Left lung (tissue), 10 donors: Measurements from ENCODE around the gene ITIH5. TPM values are rescaled to one million over a fixed set of nuclear protein-coding genes. Genes with fewer than 3 reads are reported as not detected.
"Not testable (repeated sequence)": the region's sequence is repeated elsewhere in the genome, so short reads cannot be mapped to it uniquely, and the experiment has no call there.

Experiments
- ATAC-seq: fragments of 200-7000 bp; cut with Tn5 transposase; one replicate; pipeline ENCODE4 v1.9.1; 2020; ENCODE audit warnings: moderate library complexity
- DNase-seq, 4 donors: peaks; one replicate each; pipeline ENCODE4 v3.0.0-alpha.2; 2013 to 2020
- H3K27ac ChIP-seq, 2 donors: fragments of 200-600 bp; sonication (generic) in 1 of 2; one replicate each; pipeline versions ENCODE4 v1.5.0 to v1.8.0; 2020 to 2021
- H3K27me3 ChIP-seq, 2 donors: fragments of 200-600 bp; sonication (generic) in 1 of 2; one replicate each; pipeline versions ENCODE4 v1.5.0 to v1.8.0; 2020 to 2021
- H3K36me3 ChIP-seq, 2 donors: fragments of 200-600 bp; sonication (generic) in 1 of 2; one replicate each; pipeline versions ENCODE4 v1.5.0 to v1.8.0; 2020 to 2021
- H3K4me1 ChIP-seq, 2 donors: fragments of 200-600 bp; one replicate each; pipeline ENCODE4 v1.8.0; 2021
- H3K4me3 ChIP-seq, 2 donors: fragments of 200-600 bp; sonication (generic) in 1 of 2; one replicate each; pipeline versions ENCODE4 v1.5.0 to v1.8.0; 2020 to 2021; ENCODE audit warnings: mild to moderate bottlenecking in 1 of 2
- H3K9me3 ChIP-seq, 2 donors: fragments of 200-600 bp; sonication (generic) in 1 of 2; one replicate each; pipeline versions ENCODE4 v1.5.0 to v1.8.0; 2020 to 2021
- CTCF ChIP-seq, 2 donors: fragments of 200-600 bp; sonication (generic) in 1 of 2; IDR thresholded peaks; one replicate each; pipeline versions ENCODE4 v1.5.0 to v1.8.0; 2021; ENCODE audit warnings: antibody characterized with exemption in 2 of 2
- intact Hi-C, 2 donors: fragments of 100-400 bp; cut with DNase I; formaldehyde crosslinking; loops; one replicate each; pipeline versions ENCODE4 v1.11.2 to v1.14.2; 2022
- polyA plus RNA-seq, 6 donors: library from polyadenylated mRNA; unstranded; fragments of 120-200 nt; gene quantifications; one replicate each; pipeline ENCODE4 v1.2.1, GENCODE V29; 2013; ENCODE audit not compliant: insufficient read length in 6 of 6
- total RNA-seq, 2 donors: library from RNA; stranded (reverse); fragmentation: NEBNext Ultra II Directional; extraction: Animal tissue kit (Norgen Biotek cat#: 25700); gene quantifications; one replicate each; pipeline ENCODE4 v1.2.1, GENCODE V29; 2021
- donor health status: DM: no; HTN: yes; CAD: no.
- donor health status: DM: no; HTN: no; CAD: no.

Gene ITIH5
- total and polyA plus RNA-seq, 8 donors = 7.0 to 40.7 (median 29.9) TPM

GRCh38 chr10:7689591-7689990 lies 22.8 kb upstream of the ITIH5 start:
- DNase-seq (no peak), ATAC-seq (no peak)
- Histone ChIP-seq H3K36me3 (no peaks in the 10 kb centered on the region), H3K9me3 (peaks cover 0 to 17% of the 10 kb centered on the region in 2 donors), H3K27me3 (no peaks in the 10 kb centered on the region), H3K4me1 (peaks cover 0 to 3% of the 10 kb centered on the region in 2 donors), H3K4me3 (no peak overlapping the region), H3K27ac (no peak overlapping the region)
- no peak for TF ChIP-seq CTCF (IDR thresholded peaks at IDR 0.05)
- intact Hi-C loops = loop anchor here (5.0 to 10.0 kb wide), 2 partner anchors 162 to 165 kb away; no protein-coding TSS in a partner anchor

GRCh38 chr10:7687228-7687907 lies 20.6 kb upstream of the ITIH5 start:
- intact Hi-C loops = loop anchor here (5.0 to 10.0 kb wide), 2 partner anchors 160 to 163 kb away; no protein-coding TSS in a partner anchor
- no peak overlapping the region for H3K4me3 ChIP-seq
- no peak overlapping the region for H3K27ac ChIP-seq
- DNase-seq = peak; percentile 79 to 93 (median 82)
- no peaks in the 10 kb centered on the region for H3K27me3 ChIP-seq
- H3K4me1 ChIP-seq = peaks cover 0 to 3% of the 10 kb centered on the region in 2 donors
- TF ChIP-seq CTCF (IDR thresholded peaks at IDR 0.05) = peak; percentile 75 to 80
- no peaks in the 10 kb centered on the region for H3K36me3 ChIP-seq
- ATAC-seq = peak; percentile 97
- peaks cover 0 to 9% of the 10 kb centered on the region in 2 donors for H3K9me3 ChIP-seq

- Histone ChIP-seq H3K27me3 (no peaks in the 10 kb centered on the region), H3K27ac (no peak overlapping the region), H3K9me3 (peaks cover 0 to 7% of the 10 kb centered on the region in 2 donors), H3K4me3 (no peak overlapping the region), H3K36me3 (no peaks in the 10 kb centered on the region), H3K4me1 (peaks cover 0 to 3% of the 10 kb centered on the region in 2 donors)
- ATAC-seq (peak; percentile 69), DNase-seq (no peak)
- intact Hi-C loops = loop anchor here (5.0 to 10.0 kb wide), 2 partner anchors 159 to 162 kb away; no protein-coding TSS in a partner anchor
- no peak for TF ChIP-seq CTCF (IDR thresholded peaks at IDR 0.05)
Measured at GRCh38 chr10:7686351-7687171, 19.8 kb upstream of the ITIH5 start.

GRCh38 chr10:7680078-7680477 lies 13.3 kb upstream of the ITIH5 start:
- H3K4me3 ChIP-seq, H3K27ac ChIP-seq, H3K4me1 ChIP-seq, DNase-seq, H3K9me3 ChIP-seq, H3K36me3 ChIP-seq, ATAC-seq, H3K27me3 ChIP-seq: not testable (repeated sequence)
- intact Hi-C loops = loop anchor here in 1 of 2 donors (10.0 kb wide), 1 partner anchor 155 kb away; no protein-coding TSS in a partner anchor

- Histone ChIP-seq H3K9me3 (no peaks in the 10 kb centered on the region), H3K4me1 (no peaks in the 10 kb centered on the region), H3K4me3 (no peak overlapping the region), H3K27me3 (peaks cover 0 to 13% of the 10 kb centered on the region in 2 donors), H3K36me3 (no peaks in the 10 kb centered on the region), H3K27ac (no peak overlapping the region)
- ATAC-seq (no peak), DNase-seq (no peak)
- no peak for TF ChIP-seq CTCF (IDR thresholded peaks at IDR 0.05)
- intact Hi-C loops = loop anchor here in 1 of 2 donors (10.0 kb wide), 1 partner anchor 134 kb away; no protein-coding TSS in a partner anchor
Measured at GRCh38 chr10:7679256-7679655, 12.5 kb upstream of the ITIH5 start.
